SK-N-SH (cell line): ENCODE results near the gene TSPAN6.

ENCODE experiments used
- EZH2phosphoT487 ChIP-seq: fragments of 200-600 bp; sonication (generic); IDR thresholded peaks from 2 replicates; pipeline ENCODE4 v1.6.1; 2017; ENCODE audit warnings: low read depth, mixed run types, mild to moderate bottlenecking, antibody characterized with exemption, moderate library complexity, borderline replicate concordance
- POLR2AphosphoS5 ChIP-seq: IDR thresholded peaks from 2 replicates; pipeline ENCODE4 v1.6.1; 2012; ENCODE audit warnings: low read depth, low read length
- RFX5 ChIP-seq: IDR thresholded peaks from 2 replicates; pipeline ENCODE4 v1.6.1; 2012; ENCODE audit warnings: mild to moderate bottlenecking, improper control_type of control experiment, low read length
- TAF1 ChIP-seq: IDR thresholded peaks from 2 replicates; pipeline ENCODE4 v1.6.1; 2012; ENCODE audit warnings: low read depth, mild to moderate bottlenecking, low read length, moderate library complexity, borderline replicate concordance
- TEAD4 ChIP-seq: IDR thresholded peaks from 2 replicates; pipeline ENCODE4 v1.4.0; 2012; ENCODE audit warnings: mild to moderate bottlenecking, borderline replicate concordance; ENCODE audit not compliant: insufficient read depth
- YY1 ChIP-seq: IDR thresholded peaks from 2 replicates; pipeline ENCODE4 v1.4.0; 2012; ENCODE audit warnings: low read depth, mild to moderate bottlenecking
- TF ChIP-seq, protein P1 (sequence below): fragments of 200-600 bp; sonication (generic); IDR thresholded peaks from 2 replicates; pipeline ENCODE4 v1.6.1; 2017; ENCODE audit warnings: antibody characterized with exemption, mild to moderate bottlenecking, moderate library complexity
- TF ChIP-seq, protein P2 (sequence below): fragments of 150-350 bp; IDR thresholded peaks from 2 replicates; pipeline ENCODE4 v1.6.1; 2017; ENCODE audit warnings: antibody characterized with exemption, low read length, low read depth, borderline replicate concordance
- TF ChIP-seq, protein P3 (sequence below): IDR thresholded peaks from 2 replicates; pipeline ENCODE4 v1.6.1; 2012; ENCODE audit warnings: mild to moderate bottlenecking, low read depth, low read length, moderate library complexity

DNA sequence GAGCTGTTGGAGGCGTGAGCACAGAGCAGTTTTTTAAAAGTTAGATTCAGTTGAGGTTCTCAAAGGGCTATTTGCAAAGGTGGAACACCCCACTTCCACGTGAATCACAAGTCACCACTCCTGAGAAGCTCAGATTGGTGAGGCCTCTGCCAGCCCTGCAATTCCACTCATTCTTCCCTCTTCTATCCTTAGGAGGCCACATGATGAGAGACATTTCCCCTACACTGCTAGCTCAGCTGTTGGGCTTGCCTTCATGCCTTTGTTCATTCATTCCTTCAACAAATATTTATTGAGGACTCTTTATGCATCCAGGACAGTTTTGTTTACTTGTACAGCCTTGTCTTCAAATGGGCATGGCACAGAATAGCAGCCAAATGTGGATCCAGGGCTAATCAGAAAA lies 11.1 kb upstream of the TSPAN6 start:
- TF ChIP-seq POLR2AphosphoS5 (no peak), TAF1 (no peak), TEAD4 (no peak), YY1 (no peak), EZH2phosphoT487 (no peak), RFX5 (no peak)
- TF ChIP-seq, protein P1, sequence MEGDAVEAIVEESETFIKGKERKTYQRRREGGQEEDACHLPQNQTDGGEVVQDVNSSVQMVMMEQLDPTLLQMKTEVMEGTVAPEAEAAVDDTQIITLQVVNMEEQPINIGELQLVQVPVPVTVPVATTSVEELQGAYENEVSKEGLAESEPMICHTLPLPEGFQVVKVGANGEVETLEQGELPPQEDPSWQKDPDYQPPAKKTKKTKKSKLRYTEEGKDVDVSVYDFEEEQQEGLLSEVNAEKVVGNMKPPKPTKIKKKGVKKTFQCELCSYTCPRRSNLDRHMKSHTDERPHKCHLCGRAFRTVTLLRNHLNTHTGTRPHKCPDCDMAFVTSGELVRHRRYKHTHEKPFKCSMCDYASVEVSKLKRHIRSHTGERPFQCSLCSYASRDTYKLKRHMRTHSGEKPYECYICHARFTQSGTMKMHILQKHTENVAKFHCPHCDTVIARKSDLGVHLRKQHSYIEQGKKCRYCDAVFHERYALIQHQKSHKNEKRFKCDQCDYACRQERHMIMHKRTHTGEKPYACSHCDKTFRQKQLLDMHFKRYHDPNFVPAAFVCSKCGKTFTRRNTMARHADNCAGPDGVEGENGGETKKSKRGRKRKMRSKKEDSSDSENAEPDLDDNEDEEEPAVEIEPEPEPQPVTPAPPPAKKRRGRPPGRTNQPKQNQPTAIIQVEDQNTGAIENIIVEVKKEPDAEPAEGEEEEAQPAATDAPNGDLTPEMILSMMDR: no peak
- TF ChIP-seq, protein P2, sequence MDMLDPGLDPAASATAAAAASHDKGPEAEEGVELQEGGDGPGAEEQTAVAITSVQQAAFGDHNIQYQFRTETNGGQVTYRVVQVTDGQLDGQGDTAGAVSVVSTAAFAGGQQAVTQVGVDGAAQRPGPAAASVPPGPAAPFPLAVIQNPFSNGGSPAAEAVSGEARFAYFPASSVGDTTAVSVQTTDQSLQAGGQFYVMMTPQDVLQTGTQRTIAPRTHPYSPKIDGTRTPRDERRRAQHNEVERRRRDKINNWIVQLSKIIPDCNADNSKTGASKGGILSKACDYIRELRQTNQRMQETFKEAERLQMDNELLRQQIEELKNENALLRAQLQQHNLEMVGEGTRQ: no peak
- TF ChIP-seq, protein P3, sequence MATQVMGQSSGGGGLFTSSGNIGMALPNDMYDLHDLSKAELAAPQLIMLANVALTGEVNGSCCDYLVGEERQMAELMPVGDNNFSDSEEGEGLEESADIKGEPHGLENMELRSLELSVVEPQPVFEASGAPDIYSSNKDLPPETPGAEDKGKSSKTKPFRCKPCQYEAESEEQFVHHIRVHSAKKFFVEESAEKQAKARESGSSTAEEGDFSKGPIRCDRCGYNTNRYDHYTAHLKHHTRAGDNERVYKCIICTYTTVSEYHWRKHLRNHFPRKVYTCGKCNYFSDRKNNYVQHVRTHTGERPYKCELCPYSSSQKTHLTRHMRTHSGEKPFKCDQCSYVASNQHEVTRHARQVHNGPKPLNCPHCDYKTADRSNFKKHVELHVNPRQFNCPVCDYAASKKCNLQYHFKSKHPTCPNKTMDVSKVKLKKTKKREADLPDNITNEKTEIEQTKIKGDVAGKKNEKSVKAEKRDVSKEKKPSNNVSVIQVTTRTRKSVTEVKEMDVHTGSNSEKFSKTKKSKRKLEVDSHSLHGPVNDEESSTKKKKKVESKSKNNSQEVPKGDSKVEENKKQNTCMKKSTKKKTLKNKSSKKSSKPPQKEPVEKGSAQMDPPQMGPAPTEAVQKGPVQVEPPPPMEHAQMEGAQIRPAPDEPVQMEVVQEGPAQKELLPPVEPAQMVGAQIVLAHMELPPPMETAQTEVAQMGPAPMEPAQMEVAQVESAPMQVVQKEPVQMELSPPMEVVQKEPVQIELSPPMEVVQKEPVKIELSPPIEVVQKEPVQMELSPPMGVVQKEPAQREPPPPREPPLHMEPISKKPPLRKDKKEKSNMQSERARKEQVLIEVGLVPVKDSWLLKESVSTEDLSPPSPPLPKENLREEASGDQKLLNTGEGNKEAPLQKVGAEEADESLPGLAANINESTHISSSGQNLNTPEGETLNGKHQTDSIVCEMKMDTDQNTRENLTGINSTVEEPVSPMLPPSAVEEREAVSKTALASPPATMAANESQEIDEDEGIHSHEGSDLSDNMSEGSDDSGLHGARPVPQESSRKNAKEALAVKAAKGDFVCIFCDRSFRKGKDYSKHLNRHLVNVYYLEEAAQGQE: no peak
